Measurements from ENCODE around the gene AGXT2.
"Not testable (repeated sequence)": the region's sequence is repeated elsewhere in the genome, so short reads cannot be mapped to it uniquely, and the experiment has no call there.

Gene AGXT2

DNA sequence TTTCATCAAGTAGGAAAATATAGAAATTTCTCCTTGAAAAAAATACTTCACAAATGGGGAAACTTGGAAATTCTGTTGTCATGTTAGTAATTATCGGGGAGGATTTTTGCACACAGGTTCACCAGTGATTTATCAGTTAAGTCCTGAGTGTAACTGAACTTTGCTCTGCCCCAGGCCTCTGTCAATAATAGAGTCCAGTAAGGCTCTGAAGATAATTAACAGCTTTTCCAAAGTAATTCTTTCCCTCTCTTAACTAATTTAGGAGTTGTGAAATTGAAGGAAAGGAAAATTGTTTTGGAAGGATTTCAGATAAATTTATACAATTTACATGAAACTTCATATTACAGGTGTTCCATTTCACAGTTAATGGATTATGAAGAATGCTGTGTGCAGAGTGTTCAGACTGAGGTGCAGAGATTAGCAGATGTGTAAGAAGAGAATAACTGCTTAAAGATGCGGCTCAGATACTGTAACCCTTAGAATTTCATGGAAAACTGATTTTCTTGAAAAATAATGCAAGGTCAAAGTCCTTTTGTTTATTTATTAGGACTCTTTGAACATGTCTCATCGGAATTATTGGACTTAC, 2.9 kb upstream of the AGXT2 start:
- DNase-seq = no peak

DNA sequence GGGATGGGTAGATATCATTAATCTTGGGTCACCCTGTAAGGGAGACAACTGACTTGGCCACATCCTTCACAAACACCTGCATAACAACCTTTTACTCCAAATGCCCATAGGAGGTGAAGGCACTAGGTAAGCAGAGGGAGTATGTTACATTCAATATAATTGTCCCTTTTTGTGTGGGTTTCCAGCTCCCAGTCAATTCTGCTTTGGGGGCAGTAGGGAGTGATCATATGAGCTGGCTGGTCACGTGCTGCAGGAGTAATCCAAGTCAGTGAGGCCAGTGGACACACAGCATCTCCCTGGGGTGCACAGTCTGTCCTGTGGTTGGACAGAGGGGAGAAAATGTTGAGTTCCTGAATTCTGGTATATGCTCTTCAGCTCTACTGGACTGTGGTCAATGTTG, 1.2 kb upstream of the AGXT2 start:
- no peak for DNase-seq

- DNase-seq = no peak
Observed at GRCh38 chr5:35046774-35047173, 975 bp downstream of the AGXT2 start.

GRCh38 chr5:35045280-35045679, 2.5 kb downstream of the AGXT2 start:
- no peak for DNase-seq

GRCh38 chr5:35044649-35045048, 3.1 kb downstream of the AGXT2 start:
- no peak for DNase-seq

DNA sequence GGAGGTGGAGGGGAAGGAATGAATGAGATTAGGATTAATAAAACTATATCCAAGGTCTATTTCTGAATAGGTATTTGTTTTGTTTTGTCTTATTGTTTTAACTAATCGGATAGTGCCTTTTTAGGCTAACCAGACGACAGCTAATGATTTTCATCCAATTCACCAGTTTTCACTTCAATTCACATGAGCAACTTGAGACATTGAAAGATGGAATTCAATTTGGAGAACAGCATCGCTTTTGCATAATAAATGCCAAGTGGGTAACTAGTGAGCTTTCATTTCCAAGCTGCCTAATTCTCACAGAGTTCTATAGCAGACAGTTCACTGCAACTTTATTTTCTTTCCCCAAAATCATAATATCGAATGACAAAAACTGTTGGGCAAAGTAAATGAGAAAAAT, 5.0 kb downstream of the AGXT2 start:
- DNase-seq = no peak

DNA sequence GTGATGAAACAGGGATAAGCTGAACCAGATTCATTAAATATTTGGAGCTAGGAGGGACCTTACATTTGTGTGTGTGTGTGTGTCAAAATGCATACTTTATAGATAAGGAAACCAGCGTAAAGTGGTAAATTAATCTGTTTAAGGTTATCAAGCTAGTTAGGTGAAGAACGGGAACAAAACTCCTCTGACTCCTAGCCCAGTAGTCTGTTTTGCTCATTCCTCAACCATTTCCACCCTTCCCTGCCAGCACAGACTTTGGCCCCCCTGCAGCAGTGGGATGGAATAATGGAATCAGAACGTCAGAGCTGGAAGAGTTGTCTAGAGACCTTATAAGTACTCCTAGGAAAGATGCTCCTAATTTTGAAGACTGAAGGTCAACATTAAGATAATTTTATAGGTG, 6.5 kb downstream of the AGXT2 start:
- DNase-seq = no peak

GRCh38 chr5:35038891-35039290, 8.9 kb downstream of the AGXT2 start:
- no peak for DNase-seq

- DNase-seq = no peak
Observed at GRCh38 chr5:35036536-35036935, 11.2 kb downstream of the AGXT2 start.

DNA sequence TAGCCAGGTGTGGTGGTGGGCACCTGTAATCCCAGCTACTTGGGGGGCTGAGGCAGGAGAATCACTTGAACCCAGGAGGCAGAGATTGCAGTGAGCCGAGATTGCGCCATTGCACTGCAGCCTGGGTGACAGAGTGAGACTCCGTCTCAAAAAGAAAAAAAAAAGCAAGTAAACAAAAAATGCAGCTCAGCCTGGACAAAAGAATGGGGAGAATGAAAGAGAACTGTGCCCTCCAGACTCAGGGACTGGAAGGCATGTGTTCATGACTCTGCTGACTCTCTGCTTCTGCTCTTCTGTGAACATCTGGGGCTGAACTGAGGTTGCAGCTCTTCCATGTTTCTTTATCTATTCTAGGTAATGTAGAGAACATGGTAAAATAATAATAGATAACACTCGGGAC, 11.8 kb downstream of the AGXT2 start:
- DNase-seq = not testable (repeated sequence)

- DNase-seq = no peak
Observed at GRCh38 chr5:35035271-35035670, 12.5 kb downstream of the AGXT2 start.

DNA sequence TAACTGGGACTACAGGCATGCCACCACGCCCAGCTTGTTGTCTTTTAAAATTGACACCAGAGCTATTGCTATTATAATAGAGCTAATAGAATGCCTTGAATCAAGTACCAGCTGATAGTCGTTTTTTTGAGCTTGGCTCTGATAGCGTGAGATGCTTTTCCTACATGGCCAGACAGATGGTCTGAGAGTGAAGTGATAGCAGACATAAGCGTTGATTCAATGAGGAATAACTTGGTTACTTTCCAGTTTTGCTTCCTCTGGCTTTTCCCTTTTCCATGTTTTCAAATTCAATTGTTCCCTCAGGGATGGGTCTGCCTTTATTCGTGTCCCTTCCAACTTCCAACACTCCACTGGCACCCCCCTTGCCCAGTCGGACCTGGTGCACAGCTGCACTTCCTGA, 15.4 kb downstream of the AGXT2 start:
- no peak for DNase-seq

DNA sequence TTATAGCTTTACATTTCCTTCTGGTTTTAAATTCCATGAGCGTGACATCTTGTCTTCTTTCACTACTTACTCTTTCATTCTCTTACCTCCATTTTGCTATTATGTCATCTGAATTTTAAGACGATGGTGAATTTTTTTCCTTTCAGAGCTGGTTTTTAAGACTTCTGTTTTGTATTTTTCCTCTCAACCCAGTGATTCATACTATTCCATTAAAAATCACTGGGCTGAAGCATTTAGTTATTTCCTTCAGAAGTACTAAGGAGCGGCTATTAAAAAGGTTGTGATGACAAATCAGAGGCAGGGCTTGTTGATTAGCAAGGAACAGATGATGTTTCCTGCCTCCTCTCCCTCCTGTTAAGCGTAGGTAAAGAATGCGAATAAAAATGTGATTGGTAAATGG, 16.5 kb downstream of the AGXT2 start:
- DNase-seq = no peak

DNA sequence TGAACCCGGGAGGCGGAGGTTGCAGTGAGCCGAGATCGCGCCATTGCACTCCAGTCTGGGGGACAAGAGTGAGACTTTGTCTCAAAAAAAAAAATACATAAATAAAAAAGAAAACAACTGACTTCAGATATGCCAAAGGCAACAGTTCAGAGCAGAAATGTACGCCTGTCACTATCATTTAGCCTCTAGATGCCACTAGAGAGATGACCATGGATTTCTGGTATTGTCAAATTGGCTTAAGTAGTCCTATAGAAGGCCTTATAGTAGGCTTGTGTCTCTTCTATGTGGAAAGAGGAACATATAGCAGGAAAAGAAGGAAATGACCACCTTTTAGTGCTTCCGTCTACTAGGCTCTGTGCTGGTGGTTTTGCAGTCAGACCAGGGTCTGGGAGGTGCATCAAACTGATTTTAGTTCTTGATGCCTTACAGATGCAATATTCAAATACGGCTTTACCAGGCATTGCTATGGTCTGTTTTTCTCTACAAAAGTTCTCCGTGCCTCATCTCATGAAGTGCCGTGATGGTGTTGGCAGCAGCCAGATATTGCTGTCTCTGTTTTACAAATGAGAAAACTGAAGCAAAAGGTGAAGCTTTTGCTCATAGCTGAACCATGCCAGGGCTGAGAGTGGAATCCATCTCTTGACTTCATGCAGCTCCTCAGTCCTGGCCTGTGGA, 17.2 kb downstream of the AGXT2 start:
- no peak for DNase-seq

DNA sequence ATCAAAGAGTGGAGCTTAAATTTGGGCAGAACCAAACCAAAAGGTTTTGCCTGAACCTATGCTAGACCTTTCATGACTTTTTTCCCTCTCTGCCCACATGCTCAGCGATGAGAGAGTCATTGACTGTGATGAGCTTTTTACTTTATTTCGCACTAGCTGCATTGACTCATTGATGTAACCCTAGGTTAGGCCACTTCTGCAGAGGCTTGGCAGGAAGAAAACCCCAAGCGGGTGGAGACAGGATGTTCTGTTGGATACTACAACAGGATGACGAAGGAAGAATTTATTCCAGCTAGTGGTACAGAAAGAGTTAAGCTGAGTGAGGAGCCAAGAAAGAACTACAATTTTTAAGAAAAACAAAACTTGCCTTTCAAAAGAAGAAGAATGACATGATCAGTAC, 18.4 kb downstream of the AGXT2 start:
- DNase-seq = peak; percentile 5

DNA sequence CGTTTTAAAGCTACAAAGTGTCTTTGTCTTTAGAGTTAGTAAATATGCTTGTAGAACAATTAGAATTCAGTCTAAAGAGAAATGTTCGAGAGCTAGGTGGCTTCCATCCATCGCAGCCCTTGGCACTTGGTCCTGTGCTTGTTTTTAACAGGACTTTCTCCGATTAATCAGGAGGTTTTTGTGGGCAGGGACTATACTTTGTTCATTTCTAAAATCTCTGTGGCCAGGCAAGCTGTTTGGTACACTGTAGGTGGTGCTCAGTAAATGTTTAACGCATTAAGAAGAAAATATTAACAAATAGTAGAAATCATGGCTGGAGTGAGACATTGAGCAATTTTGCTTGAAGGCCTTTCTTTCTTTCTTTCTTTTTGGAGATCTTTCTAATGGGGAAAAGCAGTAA, 20.8 kb downstream of the AGXT2 start:
- DNase-seq = no peak

DNA sequence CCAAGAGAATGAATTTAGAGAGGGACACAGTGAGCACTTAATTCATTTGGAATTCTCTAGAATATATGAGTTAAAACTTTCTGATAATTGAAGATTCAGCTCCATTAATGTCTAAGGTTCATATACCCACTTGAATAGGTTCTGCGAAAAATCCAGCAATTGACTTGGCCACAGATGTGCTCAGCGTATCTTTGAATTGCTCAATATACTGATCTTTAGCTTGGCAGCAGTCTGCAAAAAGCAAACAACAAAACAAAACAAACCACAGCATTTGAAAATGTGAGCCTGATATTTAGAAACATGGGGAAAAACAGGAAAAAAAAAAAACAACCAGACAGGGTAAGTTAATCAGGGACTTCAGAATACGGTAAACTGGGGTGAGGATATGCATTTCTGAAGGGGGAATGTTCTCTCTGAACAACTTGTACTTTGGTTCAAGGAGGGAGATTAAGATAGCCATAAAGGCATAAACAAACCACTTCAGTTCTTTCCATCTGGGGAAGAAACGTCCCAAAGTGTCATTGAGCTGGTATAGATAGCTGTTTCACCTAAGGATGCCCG, 21.4 kb downstream of the AGXT2 start:
- DNase-seq = no peak

- no peak for DNase-seq
Observed at GRCh38 chr5:35024911-35025510, 22.7 kb downstream of the AGXT2 start.

- no peak for DNase-seq
Observed at GRCh38 chr5:35023391-35024178, 24.2 kb downstream of the AGXT2 start.

DNA sequence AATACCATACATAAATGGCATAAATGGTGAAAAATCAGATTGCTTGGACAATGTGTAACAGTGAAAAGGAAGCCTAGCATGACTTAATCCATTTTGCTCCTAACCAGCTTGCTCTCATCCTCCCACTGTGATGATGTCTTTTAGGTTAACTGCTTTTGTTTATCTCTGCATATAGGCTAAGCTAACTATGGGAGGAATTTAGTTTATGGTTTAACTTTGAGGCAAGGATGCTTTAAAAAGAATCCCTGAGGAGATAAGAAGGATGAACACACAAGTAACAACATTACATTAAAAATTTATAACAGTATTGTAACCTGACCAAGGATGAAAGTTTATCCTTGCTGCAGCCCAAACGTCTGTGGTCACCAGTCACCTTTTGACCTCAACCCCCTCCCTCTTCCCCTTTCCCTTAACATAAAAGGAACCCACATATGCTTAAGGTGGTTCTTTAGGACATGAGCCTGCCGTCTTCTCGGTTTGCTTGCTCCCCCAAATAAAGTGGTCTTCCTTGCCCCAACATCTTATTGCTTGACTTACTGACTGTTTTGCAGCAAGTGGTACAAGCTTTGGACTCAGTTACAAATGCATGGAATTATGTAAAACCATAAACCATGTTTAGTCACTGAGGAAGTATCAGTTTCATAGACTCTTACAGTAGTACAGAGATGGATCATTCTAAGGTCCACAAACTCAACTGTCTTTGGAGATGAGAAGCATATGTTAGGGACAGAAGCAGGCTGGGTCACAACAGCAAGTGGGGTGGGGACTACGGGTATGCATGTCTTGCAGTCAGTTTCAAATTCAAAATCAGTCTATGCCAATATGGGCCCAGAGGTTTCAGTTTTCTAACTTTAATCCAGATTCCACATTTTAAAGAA, 31.3 kb downstream of the AGXT2 start:
- DNase-seq = no peak

DNA sequence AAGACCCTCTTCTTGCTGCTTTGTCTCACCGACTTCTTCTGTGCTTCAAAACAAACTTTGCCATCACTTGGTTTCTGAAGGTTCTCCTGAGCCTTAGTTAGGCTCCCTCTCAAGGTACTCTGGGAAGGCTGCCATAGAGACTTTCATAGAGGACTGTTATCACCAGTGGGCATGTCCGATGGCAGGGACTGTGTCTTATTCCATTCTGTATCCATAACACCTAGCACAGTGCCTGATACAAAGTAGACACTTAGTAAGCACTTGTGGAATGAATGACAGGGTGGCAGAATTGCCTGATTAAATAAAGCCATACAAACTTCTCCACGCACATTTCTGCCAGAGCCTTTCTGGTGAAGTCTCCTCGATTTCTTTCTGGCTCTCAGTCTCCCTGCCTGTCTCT, 32.7 kb downstream of the AGXT2 start:
- DNase-seq = no peak

DNA sequence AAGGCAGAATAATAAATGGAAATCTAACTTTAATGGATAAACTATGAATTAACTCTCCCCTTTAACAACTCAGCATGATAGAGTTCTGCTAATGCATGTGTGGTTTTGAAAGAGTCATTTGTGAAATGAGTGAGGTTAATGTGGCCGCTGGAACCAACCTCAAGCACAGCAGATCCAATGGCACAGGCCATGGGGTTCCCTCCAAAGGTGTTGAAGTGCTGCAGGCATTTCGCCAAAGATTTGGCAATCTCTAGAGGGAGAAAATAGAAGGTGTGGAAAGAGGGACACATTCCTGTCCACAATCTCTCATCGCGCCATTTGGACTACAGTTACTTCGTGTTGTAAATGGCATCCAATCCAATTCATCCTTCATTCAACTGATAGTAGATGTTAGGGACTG, 35.0 kb downstream of the AGXT2 start:
- no peak for DNase-seq

DNA sequence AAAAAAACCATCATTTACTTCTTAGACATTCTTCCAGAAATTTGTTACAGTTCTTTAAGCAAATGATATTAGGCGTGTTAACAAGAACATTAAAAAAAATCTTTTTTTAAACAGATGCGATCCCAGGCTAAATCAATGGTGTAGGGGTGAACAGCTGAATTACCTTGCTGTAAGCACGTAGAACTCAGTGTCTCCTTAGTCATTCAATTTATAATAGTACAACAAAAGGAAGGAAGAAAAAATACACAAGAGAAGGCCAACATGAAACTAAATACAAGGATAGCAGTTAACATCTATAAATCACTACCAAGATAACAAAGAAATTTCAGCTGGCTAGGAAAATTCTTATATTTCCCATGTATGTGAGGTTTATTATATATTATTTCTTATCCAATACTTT, 35.4 kb downstream of the AGXT2 start:
- no peak for DNase-seq

All from stimulated activated CD4-positive, alpha-beta T cell treated with anti-CD3 and anti-CD28 coated beads, Interleukin-15, amount 100 ng/mL, for 24 hours (primary cell).